ENCODE measurements around the gene EXD2.
"Not testable (repeated sequence)": the region's sequence is repeated elsewhere in the genome, so short reads cannot be mapped to it uniquely, and the experiment has no call there.

EXD2 gene, protein sequence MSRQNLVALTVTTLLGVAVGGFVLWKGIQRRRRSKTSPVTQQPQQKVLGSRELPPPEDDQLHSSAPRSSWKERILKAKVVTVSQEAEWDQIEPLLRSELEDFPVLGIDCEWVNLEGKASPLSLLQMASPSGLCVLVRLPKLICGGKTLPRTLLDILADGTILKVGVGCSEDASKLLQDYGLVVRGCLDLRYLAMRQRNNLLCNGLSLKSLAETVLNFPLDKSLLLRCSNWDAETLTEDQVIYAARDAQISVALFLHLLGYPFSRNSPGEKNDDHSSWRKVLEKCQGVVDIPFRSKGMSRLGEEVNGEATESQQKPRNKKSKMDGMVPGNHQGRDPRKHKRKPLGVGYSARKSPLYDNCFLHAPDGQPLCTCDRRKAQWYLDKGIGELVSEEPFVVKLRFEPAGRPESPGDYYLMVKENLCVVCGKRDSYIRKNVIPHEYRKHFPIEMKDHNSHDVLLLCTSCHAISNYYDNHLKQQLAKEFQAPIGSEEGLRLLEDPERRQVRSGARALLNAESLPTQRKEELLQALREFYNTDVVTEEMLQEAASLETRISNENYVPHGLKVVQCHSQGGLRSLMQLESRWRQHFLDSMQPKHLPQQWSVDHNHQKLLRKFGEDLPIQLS

DNA sequence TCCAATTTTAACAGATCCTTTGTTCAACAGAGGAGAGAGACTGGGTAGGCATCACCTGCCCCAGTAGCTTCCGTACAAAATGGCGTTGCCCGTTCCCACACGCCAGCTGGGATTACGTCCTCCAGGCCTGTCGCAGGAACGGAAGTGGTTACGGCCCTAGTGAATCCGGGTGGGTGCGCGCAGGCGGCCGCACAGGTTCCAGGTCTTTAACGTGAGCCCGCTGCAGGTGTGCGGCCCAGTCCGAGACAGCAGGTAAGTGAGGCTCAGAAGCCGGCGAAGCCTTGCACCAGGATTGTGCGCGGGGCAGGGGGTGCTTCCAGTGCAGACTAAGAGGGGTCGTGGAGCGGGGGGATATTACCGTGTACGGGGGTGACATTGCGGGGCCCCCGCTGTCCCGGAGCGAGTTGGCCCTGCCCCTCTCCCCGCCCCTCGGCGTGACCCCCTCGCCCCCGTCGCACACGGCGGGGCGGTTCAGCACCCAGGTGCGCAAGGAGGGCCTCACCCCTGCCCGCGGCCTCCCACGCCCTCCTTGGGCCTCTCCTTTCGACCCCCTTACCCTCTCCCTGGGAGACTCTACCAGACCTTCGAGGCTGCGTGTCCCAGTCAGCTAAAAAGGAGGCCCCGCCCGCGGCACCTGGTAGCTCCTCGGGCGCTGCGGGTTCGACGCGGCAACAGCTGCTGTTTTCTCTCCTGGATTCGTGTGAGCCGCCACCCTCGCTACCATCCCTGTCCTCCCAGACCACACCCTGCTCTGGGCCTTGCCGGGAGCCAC lies at the start of gene EXD2:
TSS of gene EXD2 (plus strand) at position 159 of the 772 bp plus-strand sequence. CDS start 17,973 bp downstream, outside the sequence.
- DNase-seq (ENCODE audit: low spot score): peak; percentile 93

DNA sequence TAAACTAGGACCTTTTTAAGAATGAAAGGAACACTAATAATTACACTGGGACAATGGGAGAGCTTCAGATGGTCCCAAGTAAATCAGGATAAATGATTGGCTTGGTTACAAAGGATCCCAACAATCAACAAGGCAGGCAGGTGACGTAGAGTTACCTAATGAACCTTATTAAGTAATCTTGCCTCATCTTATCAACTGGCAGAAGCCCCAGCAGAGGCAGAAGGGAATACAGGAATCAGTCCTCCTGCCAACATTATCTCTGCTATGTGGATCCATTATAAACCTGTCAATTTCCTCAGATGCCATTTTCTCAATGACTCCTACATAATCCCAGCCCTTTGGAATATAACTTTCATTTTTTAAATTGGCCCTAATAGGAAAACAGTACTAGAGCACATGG lies 49.7 kb upstream of the EXD2 start:
- DNase-seq (ENCODE audit: low spot score): no peak

DNA sequence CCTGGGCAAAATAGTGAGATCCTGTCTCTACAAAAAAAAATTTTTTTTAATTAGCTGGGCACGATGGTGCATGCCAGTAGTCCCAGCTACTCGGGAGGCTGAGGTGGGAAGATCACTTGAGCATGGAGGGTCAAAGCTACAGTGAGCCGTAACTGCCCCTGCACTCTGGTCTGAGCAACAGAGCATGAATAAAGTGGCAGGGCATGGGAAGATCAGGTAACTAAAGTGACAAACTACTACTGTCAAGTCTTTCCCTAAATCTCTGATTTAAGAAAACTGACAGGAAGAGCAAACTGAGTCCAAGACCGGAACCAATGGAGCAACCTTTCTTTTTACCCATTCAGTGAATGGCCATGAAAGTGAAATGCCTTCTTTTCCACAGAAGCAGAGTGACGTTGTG lies 49.2 kb upstream of the EXD2 start:
- DNase-seq (ENCODE audit: low spot score): no peak

DNA sequence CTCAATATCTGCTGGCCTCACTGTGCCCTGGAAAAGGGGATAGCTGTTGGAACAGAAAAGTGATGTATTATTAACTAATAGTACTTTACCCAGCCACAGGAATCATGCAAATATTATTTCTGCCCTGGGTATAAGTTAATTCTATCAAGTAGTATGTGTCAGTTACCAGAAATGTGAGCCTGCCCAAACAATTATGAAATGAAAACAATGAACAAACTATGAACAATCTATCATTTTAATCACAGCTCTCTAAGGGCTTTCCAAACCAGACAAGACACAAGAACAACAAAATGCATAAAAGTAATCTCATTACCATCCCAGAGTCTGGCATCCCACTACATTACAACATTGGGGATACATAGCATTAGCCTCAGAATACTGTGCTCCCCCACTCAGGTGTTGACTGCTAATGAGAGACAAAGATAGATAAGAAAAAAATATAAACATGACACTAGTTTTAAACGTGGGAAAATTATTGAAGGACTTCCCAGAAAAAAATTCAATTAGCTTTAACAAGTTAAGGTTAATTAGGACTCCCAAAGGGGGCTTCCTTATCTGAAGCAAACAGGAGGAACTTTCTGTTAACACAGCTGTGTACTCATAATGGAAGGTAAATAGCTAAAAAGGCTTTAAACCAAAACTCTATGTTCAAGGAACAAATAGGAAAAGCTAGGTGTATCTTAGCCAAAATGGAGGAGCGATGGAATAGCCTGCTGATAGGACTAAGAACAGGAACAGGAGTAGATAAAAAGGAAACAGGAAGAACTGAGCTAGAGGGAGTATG lies 41.6 kb upstream of the EXD2 start:
- DNase-seq (ENCODE audit: low spot score): peak; percentile 30

DNA sequence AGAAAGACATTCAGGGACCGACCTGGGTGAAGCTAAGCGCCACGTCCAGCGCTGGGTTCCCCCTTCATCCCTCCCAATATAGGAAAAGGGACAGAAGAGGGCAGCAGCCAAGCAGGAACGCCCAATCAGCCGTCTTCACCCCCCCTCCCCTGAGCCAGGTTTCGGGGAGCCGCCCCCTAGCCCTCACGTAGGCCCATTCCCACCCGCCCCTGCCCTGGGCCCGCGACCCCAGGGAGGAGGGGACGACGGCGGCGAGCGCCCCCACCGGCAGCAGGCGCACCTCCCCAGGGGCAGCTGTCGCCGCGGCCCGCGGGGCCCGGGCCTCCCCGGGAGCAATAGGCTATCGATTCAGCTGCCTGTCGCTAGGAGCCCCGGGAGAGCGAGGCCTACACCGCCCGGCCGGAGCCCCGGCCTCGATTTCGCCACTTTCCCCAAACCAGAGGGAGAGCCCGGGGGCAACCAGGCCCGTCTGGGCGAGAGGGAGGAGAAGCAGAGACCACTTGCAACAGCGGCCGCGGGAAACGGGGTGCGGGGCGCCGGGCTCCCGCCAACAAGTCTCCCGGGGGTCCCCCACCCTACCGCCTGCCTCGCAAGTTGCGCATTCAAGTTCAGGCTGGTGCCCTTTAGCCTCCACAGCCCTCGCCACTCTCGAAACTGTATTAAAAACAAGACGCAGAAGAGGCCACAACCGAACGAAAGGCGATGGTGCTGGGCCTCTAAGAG lies 39.7 kb upstream of the EXD2 start:
- DNase-seq (ENCODE audit: low spot score): peak; percentile 90

DNA sequence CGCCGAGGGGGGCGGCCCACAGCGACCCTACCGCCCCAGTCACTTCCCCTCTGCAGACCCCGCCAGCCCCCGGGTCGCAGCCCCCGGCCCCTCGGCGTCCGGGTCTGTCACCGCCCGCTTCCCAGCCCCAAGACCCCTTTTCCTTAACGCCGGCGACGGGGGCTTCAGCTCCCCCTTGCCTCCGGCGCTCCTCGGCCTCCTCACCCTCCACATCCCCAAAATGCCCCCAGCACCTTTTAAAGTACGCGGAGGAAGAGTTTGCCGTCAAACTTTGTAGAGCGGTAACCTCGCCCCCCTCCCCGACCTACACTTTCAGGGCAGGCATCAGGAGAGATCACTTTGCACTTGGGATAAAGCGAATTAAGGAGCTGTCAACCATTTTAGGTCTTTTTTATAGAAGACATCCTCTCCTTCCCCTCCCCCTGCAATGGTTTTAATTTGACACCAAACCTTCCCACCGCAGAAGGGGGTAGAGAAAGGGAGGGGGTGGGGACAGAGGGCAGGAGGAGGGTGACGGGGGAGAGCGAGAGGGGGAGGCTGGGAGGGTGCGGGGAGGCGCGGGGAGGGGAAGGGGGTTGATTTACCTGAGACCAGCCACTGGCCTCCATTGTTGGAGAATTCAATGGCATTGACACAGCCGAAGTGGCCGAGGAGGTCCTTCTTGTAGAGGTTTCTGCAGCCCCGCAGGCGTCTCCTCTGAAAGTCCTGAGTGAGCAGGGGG lies 39.0 kb upstream of the EXD2 start:
- DNase-seq (ENCODE audit: low spot score): peak; percentile 54

DNA sequence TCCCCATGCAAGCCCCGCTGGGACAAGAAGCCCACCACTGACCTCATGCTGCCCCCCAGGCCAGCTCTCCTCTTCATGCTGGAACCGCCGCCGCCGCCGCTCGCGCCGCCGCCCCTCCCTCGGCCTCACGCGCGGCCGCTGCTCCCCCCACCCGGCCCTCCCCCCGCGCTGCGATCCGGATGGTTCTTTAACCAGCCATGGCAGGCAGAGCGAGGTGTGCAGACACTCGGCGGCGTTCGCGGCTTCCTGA lies 38.5 kb upstream of the EXD2 start, which contains the start of gene DCAF5:
TSS of gene DCAF5 (minus strand) at position 218 of the 250 bp plus-strand sequence. CDS start at position 77, 141 bp downstream.
- DNase-seq (ENCODE audit: low spot score): no peak

DNA sequence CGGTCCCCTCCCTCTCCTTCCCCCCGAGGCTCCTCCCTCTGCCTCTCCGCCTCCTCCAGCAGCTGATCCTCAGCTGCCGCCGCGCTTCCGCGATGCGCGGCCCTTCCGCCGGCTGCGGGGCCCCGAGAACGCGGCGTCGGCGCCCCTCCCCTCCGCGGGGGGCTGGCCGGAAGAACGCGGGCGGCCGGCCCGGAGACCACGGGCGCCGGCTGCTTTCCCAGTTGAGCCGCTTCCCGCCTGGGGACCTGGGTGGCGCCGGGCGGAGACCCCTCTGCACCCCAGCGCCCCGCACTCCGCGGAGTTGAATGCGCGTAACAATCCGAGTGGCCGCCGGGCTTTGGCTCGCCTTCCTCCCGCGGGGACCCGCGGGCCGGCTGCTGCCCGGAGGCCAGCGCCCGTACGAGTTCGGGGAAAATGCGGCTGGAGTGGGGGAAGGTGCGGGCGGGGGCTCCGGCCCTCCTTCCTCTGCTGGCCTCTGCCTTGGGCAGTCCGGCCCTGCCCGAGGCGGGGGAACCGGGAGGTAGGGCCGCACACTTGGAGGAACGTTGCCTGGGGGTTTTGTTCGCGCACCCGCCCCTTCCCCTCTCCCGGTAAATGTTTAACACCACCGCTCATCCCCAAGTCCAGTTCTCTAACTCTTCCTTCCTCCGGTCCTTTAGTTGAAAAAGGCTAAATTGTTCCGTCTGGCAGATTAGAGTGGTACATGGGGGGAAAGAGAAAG lies 38.0 kb upstream of the EXD2 start:
- peak; percentile 98 for DNase-seq (ENCODE audit: low spot score)

DNA sequence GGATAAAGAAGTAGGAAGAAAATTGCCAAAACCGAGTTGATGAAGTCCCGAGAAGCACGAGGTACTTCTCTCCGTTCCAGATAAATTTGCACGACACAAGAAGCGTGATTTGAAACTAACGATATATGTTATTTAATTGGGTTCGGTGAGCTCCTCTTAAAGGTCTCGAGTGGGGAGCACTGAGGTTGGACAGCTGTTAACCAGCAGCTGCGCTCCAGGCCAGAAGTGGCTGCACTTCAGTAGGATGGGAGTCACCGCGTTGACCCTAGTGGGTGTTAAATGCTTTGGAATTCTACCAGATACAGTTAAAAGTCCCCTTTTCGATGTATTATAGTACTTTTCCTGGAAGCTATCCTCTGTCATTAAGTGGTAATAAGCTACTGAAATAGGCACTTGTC lies 37.4 kb upstream of the EXD2 start:
- DNase-seq (ENCODE audit: low spot score): peak; percentile 39

DNA sequence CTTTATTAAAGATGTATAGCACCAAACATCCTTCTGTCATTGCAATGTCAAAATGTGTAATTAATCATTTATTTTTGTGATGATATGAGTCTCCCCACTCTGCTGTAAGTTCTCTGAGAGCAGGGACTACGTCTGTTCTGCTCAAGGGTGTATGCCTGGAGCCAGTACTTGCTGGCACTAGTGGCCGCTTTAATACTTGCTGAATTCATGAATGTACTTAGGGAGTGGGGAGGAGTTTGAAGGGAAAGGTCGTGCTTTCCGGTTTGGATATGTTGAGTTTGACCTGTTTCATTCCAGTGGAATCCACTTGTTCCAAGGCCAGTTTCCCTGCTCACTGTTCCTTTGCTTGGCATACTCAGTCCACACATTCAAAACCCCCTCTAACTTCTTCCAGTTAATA lies 36.5 kb upstream of the EXD2 start:
- peak; percentile 17 for DNase-seq (ENCODE audit: low spot score)

DNA sequence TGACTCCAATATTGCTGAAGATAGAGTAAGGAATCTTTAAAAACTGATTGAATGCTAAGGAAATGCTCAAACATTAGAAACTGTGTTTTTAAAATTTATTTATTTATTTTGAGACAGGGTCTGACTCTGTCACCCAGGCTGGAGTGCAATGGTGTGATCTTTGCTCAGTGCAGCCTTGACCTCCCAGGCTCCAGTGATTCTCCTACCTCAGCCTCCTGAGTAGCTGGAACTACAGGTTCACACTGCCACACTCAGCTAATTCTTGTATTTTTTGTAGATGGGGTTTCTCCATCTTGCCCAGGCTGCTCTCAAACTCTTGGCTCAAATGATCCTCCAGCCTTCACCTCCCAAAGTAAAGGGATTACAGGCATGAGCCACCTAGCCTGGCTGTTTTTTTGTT lies 35.1 kb upstream of the EXD2 start:
- no peak for DNase-seq (ENCODE audit: low spot score)

DNA sequence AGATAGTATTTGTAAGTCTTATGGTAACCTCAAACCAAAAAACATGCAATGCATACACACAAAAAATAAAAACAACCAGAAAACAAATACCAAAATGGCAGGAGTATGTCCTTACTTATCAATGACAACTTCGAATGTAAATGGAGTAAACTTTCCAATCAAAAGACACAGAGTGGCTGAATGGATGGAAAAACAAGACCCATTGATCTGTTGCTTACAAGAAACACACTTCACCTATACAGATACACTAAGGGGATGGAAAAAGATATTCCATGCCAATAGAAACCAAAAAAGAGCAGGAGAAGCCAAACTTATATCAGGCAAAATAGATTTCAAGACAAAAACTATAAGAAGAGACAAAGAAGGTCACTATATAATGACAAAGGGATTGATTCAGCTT lies 29.7 kb upstream of the EXD2 start:
- no peak for DNase-seq (ENCODE audit: low spot score)

DNA sequence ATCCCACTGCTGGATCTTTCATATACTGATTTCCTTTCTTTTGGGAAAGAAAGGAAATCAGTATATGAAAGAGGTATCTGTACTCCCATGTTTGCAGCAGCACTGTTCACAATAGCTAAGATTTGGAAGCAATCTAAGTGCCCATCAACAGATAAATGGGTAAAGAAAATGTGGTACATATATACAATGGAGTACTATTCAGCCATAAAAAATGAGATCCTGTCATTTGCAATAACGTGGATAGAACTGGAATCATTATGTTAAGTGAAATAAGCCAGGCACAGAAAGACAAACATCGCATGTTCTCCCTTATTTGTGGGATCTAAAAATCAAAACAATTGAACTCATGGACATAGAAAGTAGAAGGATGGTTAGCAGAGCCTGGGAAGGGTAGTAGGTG lies 25.5 kb upstream of the EXD2 start:
- not testable (repeated sequence) for DNase-seq (ENCODE audit: low spot score)

DNA sequence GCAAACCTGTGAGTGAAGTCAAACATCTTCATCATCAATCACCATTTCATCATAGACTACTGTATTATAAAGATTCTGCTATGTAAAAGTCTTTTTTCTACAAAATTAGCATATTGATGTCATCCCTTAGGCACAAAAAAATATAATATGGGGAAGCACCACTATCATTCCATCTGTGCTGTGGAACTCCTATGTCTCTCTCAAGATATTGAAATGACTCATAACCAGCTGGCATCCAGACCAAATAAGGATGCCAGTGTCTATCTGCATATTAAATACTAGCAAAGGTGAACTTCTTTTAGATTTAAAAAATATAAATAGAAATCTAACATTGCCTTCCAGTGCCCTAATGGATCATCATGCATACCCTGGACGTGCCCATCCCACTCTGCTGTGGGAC lies 20.5 kb upstream of the EXD2 start:
- DNase-seq (ENCODE audit: low spot score): no peak

DNA sequence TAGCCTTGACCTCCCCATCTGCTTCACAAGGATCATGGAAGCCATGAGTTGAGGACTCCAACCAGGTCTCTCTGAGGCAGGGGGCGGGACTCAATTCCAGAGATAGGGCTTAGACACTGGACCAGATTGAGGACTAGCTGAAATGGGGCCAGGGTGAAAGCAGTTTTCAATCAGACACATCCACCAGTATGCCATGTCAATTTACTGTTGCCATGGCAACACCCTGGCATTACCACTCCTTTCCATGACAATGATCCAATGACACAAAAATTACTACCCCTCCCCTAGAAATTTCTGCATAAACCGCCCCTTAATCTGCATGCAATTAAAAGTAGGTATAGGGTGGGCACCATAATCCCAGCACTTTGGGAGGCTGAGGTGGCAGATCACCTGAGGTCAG lies 19.7 kb upstream of the EXD2 start:
- no peak for DNase-seq (ENCODE audit: low spot score)

DNA sequence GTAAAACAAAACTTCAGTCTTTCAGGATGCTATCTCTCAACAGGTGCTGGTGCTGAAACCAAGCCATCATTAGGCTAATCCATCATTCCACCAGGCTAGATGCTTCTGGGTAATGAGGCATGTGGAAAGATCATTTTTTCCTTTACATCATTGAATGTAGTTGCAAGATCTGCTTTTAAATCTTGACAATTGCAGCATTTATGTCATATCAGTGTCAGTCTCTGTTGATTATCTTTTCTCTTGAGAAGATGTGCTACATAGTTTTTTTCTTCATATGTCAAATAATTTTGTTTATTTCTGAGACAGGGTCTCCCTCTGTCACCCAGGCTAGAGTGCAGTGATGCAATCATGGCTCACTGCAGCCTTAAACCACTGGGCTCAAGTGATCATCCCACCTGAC lies 16.2 kb upstream of the EXD2 start:
- no peak for DNase-seq (ENCODE audit: low spot score)

DNA sequence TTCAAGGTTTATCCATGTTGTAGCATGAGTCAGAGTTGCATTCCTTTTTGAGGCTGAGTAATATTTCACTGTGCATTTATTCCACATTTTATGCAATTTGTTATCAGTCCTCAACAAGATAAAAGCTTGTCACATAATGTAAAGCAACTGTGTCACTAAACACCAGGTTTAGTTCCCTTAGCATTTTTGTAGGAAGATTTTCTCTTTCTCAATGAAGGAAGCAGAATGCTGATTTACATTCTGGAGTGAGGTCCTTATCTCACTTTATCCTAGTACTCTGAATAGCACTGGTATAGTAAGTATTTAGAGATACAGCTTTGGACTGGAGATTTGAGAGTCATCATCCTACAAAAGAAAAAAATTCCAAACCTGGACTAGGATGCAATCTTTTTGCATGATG lies 9.8 kb upstream of the EXD2 start:
- DNase-seq (ENCODE audit: low spot score): no peak

DNA sequence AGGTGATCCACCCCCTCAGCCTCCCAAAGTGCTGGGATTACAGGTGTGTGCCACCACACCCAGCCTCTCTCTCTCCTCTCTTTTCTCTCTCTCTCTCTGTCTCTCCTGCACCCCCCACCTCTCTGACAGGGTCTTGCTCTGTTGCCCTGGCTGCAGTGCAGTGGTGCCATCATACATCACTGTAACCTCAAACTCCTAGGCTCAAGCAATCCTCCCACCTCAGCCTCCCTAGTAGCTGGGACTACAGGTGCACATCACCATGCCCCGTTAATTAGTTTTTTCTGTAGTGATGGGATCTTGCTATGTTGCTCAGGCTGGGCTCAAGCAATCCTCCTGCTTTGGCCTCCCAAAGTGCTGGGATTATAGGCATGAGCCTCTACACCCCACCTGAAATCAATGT lies 8.7 kb upstream of the EXD2 start:
- not testable (repeated sequence) for DNase-seq (ENCODE audit: low spot score)

DNA sequence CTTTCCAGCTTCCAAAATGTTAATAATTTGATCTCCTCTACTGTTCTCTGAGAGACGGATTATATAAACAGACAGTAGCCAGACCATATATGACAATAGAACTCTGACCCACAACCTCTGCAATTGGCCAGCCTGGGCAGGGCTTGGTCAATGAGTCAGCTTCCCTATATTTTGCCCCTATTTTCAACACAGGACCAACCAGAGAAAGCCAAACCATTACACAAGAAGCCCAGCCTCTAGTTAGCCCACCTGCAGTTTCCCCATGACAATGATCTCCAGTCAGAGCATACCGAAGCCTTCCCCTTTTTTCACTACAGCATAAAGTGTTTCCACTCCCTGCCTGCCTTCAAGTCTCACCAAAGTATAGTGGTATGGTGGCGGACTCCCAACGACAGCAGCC lies 7.6 kb upstream of the EXD2 start:
- no peak for DNase-seq (ENCODE audit: low spot score)

DNA sequence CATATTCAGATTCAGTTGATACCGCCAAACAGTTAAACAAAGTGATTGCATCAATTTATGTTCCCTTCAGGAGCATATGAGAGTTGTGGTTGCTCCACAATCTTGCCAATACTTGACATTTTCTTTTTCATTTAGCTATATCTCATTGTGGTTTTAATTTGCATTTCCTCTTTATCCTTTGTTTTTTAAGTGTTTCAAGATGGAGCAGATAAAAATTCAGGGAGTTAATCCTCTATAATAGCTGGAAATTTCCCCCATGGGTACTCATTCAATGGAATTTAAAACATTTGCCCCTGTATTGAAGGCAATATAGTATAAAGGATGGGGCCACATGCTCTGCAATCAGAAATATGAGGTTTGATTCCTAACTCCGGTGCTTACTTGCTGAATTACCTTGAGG lies 1.1 kb upstream of the EXD2 start:
- no peak for DNase-seq (ENCODE audit: low spot score)

All from GM03348 (cell line).